Liver (tissue), 9 donors: Measurements from ENCODE around the gene RAD51AP2. TPM values are rescaled to one million over a fixed set of nuclear protein-coding genes. Genes with fewer than 3 reads are reported as not detected.
"Not testable (repeated sequence)": the region's sequence is repeated elsewhere in the genome, so short reads cannot be mapped to it uniquely, and the experiment has no call there.

ENCODE experiments used
- DNase-seq: peaks from one replicate; pipeline ENCODE4 v3.0.0-alpha.2; 2017; ENCODE audit warnings: low spot score
- H3K27ac ChIP-seq, 2 donors: one replicate each; pipeline ENCODE4 v1.7.0; 2013; ENCODE audit warnings: inconsistent platforms in 2 of 2, low read length in 2 of 2, control low read depth in 1 of 2, low read depth in 1 of 2, mild to moderate bottlenecking in 1 of 2
- H3K27me3 ChIP-seq, 4 donors: one replicate each; pipeline versions ENCODE4 v1.6.1 to v1.7.0; 2013; ENCODE audit warnings: low read length in 3 of 4, inconsistent platforms in 1 of 4, mild to moderate bottlenecking in 1 of 4, moderate library complexity in 1 of 4; ENCODE audit not compliant: control insufficient read depth in 4 of 4, insufficient read depth in 4 of 4
- H3K36me3 ChIP-seq, 4 donors: one replicate each; pipeline versions ENCODE4 v1.6.1 to v1.7.0; 2013; ENCODE audit warnings: low read length in 3 of 4, mild to moderate bottlenecking in 3 of 4, low read depth in 1 of 4, moderate library complexity in 1 of 4; ENCODE audit not compliant: control insufficient read depth in 4 of 4, insufficient read depth in 3 of 4
- H3K4me1 ChIP-seq, 4 donors: one replicate each; pipeline versions ENCODE4 v1.6.1 to v1.7.0; 2013; ENCODE audit warnings: low read length in 3 of 4, mild to moderate bottlenecking in 3 of 4, moderate library complexity in 1 of 4; ENCODE audit not compliant: control insufficient read depth in 4 of 4, insufficient read depth in 4 of 4
- H3K4me3 ChIP-seq, 3 donors: one replicate each; pipeline versions ENCODE4 v1.6.1 to v1.7.0; 2013; ENCODE audit warnings: low read length in 3 of 3, control low read depth in 1 of 3, low read depth in 1 of 3, mild to moderate bottlenecking in 1 of 3
- H3K9ac ChIP-seq, 2 donors: one replicate each; pipeline ENCODE4 v1.7.0; 2013; ENCODE audit warnings: low read length in 2 of 2, mild to moderate bottlenecking in 2 of 2, moderate library complexity in 2 of 2, control low read depth in 1 of 2, low read depth in 1 of 2
- H3K9me3 ChIP-seq, 4 donors: one replicate each; pipeline versions ENCODE4 v1.6.1 to v1.7.0; 2013; ENCODE audit warnings: low read length in 3 of 4; ENCODE audit not compliant: control insufficient read depth in 4 of 4
- CTCF ChIP-seq: fragments of 150-350 bp; IDR thresholded peaks from 2 replicates; pipeline ENCODE4 v1.5.1; 2017; ENCODE audit warnings: improper control_type of control experiment, low read depth, low read length; ENCODE audit not compliant: missing input control
- EGR1 ChIP-seq, 2 donors: IDR thresholded peaks; 2 replicates each; pipeline ENCODE4 v1.6.1; 2016 to 2018; ENCODE audit warnings: antibody characterized with exemption in 2 of 2, low read depth in 2 of 2
- FOXA1 ChIP-seq: IDR thresholded peaks from 2 replicates; pipeline ENCODE4 v1.6.1; 2016; ENCODE audit warnings: antibody characterized with exemption
- FOXA2 ChIP-seq: IDR thresholded peaks from 2 replicates; pipeline ENCODE4 v1.6.1; 2016; ENCODE audit warnings: antibody characterized with exemption
- GABPA ChIP-seq, 2 donors: IDR thresholded peaks in 1 of 2; conservative IDR thresholded peaks in 1 of 2; 2 replicates each; pipeline ENCODE4 v1.6.1; 2016; ENCODE audit warnings: antibody characterized with exemption in 2 of 2, mild to moderate bottlenecking in 1 of 2, moderate library complexity in 1 of 2
- HNF4A ChIP-seq, 2 donors: conservative IDR thresholded peaks; 2 replicates each; pipeline ENCODE4 v1.6.1; 2016; ENCODE audit warnings: antibody characterized with exemption in 2 of 2, mild to moderate bottlenecking in 2 of 2
- HNF4G ChIP-seq: IDR thresholded peaks from 2 replicates; pipeline ENCODE4 v1.6.1; 2016; ENCODE audit warnings: antibody characterized with exemption
- JUND ChIP-seq, 2 donors: IDR thresholded peaks; 2 replicates each; pipeline ENCODE4 v1.6.1; 2016; ENCODE audit warnings: antibody characterized with exemption in 2 of 2
- NR2F2 ChIP-seq: IDR thresholded peaks from 2 replicates; pipeline ENCODE4 v1.6.1; 2016; ENCODE audit warnings: antibody characterized with exemption
- RAD21 ChIP-seq, 2 donors: IDR thresholded peaks; 2 replicates each; pipeline ENCODE4 v1.6.1; 2016; ENCODE audit warnings: antibody characterized with exemption in 2 of 2, mild to moderate bottlenecking in 2 of 2
- RXRA ChIP-seq, 2 donors: IDR thresholded peaks; 2 replicates each; pipeline ENCODE4 v1.6.1; 2017 to 2018; ENCODE audit warnings: antibody characterized with exemption in 2 of 2, mild to moderate bottlenecking in 1 of 2
- SP1 ChIP-seq: IDR thresholded peaks from 2 replicates; pipeline ENCODE4 v1.6.1; 2018; ENCODE audit warnings: antibody characterized with exemption, mild to moderate bottlenecking
- TAF1 ChIP-seq: conservative IDR thresholded peaks from 2 replicates; pipeline ENCODE4 v1.6.1; 2016; ENCODE audit warnings: antibody characterized with exemption, mild to moderate bottlenecking
- YY1 ChIP-seq: IDR thresholded peaks from 2 replicates; pipeline ENCODE4 v1.6.1; 2016; ENCODE audit warnings: antibody characterized with exemption, mild to moderate bottlenecking
- ZBTB33 ChIP-seq: IDR thresholded peaks from 2 replicates; pipeline ENCODE4 v1.6.1; 2016; ENCODE audit warnings: antibody characterized with exemption
- WGBS: extraction: QIAGEN DNeasy Blood & Tissue Kit; methylation state at CpG from one replicate; pipeline ENCODE4 v1.1.7; 2013; 5-methylcytosine and 5-hydroxymethylcytosine counted together
- polyA plus RNA-seq, 2 donors: library from polyadenylated mRNA; stranded (reverse) in 1 of 2; unstranded in 1 of 2; fragments of 200-250 nt in 1 of 2; fragments of >200 nt in 1 of 2; fragmentation: Nextera tagmentation in 1 of 2; extraction: Ambion mirVana in 1 of 2; gene quantifications; one replicate each; pipeline versions ENCODE4 v1.2.1 to v1.2.3, GENCODE V29; 2013 to 2015
- total RNA-seq, 2 donors: library from RNA; depleted of rRNA; stranded (reverse); fragments of >200 nt; gene quantifications; one replicate each; pipeline ENCODE4 v1.2.3, GENCODE V29; 2014
- TF ChIP-seq, protein P1 (sequence below): IDR thresholded peaks from 2 replicates; pipeline ENCODE4 v1.6.1; 2016; ENCODE audit warnings: antibody characterized with exemption, mild to moderate bottlenecking
- TF ChIP-seq, protein P2 (sequence below): IDR thresholded peaks from 2 replicates; pipeline ENCODE4 v1.6.1; 2016; ENCODE audit warnings: antibody characterized with exemption
- TF ChIP-seq, protein P3 (sequence below): IDR thresholded peaks from 2 replicates; pipeline ENCODE4 v1.6.1; 2016; ENCODE audit warnings: antibody characterized with exemption
- donor health status: healthy.
- donor health status: healthy.
- donor health status: healthy.
- donor health status: healthy.
- donor health status: healthy.

Gene RAD51AP2
- total RNA-seq, result under 1 TPM; 0.14 to 0.25 TPM
- polyA plus RNA-seq, result under 1 TPM; 0.02 to 0.08 TPM

GRCh38 chr2:17518212-17519154 lies at the start of gene RAD51AP2:
Gene RAD51AP2, minus strand, starts transcription at chr2:17518440. Its CDS starts 25 bp downstream, at chr2:17518415.
- 3% methylated on average over 38 of the region's 38 CpGs for WGBS
- Histone ChIP-seq H3K27me3 (no peaks in the 10 kb centered on the region), H3K4me1 (peaks cover 0 to 5% (median 2%) of the 10 kb centered on the region in 4 donors), H3K9ac (peak within 1 kb of the TSS; percentile 80 to 91), H3K36me3 (no peaks in the 10 kb centered on the region), H3K9me3 (no peaks in the 10 kb centered on the region), H3K4me3 (peak within 1 kb of the TSS; percentile 45 to 67 (median 57)), H3K27ac (peak within 1 kb of the TSS; percentile 75 to 84)
- DNase-seq, result peak; percentile 89
- TF ChIP-seq, protein P1, sequence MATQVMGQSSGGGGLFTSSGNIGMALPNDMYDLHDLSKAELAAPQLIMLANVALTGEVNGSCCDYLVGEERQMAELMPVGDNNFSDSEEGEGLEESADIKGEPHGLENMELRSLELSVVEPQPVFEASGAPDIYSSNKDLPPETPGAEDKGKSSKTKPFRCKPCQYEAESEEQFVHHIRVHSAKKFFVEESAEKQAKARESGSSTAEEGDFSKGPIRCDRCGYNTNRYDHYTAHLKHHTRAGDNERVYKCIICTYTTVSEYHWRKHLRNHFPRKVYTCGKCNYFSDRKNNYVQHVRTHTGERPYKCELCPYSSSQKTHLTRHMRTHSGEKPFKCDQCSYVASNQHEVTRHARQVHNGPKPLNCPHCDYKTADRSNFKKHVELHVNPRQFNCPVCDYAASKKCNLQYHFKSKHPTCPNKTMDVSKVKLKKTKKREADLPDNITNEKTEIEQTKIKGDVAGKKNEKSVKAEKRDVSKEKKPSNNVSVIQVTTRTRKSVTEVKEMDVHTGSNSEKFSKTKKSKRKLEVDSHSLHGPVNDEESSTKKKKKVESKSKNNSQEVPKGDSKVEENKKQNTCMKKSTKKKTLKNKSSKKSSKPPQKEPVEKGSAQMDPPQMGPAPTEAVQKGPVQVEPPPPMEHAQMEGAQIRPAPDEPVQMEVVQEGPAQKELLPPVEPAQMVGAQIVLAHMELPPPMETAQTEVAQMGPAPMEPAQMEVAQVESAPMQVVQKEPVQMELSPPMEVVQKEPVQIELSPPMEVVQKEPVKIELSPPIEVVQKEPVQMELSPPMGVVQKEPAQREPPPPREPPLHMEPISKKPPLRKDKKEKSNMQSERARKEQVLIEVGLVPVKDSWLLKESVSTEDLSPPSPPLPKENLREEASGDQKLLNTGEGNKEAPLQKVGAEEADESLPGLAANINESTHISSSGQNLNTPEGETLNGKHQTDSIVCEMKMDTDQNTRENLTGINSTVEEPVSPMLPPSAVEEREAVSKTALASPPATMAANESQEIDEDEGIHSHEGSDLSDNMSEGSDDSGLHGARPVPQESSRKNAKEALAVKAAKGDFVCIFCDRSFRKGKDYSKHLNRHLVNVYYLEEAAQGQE, result peak; percentile 47
- TF ChIP-seq GABPA (IDR thresholded peaks at IDR 0.05 in 1 of 2, conservative IDR thresholded peaks at IDR 0.05 in 1 of 2), result no peak
- no peak for TF ChIP-seq YY1
- TF ChIP-seq FOXA2, result no peak
- TF ChIP-seq FOXA1, result no peak
- peak; percentile 69 for TF ChIP-seq TAF1
- TF ChIP-seq EGR1 (IDR thresholded peaks at IDR 0.05; ENCODE audit: low read depth in 2 of 2), result no peak
- no peak for TF ChIP-seq ZBTB33
- TF ChIP-seq CTCF, result no peak
- no peak for TF ChIP-seq JUND (IDR thresholded peaks at IDR 0.05)
- no peak for TF ChIP-seq RAD21 (IDR thresholded peaks at IDR 0.05)
- peak; percentile 100 for TF ChIP-seq SP1
- peak; percentile 35 to 76 for TF ChIP-seq RXRA (IDR thresholded peaks at IDR 0.05)
- TF ChIP-seq, protein P2, sequence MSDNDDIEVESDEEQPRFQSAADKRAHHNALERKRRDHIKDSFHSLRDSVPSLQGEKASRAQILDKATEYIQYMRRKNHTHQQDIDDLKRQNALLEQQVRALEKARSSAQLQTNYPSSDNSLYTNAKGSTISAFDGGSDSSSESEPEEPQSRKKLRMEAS, result no peak
- TF ChIP-seq, protein P3, sequence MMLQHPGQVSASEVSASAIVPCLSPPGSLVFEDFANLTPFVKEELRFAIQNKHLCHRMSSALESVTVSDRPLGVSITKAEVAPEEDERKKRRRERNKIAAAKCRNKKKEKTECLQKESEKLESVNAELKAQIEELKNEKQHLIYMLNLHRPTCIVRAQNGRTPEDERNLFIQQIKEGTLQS, result no peak
- TF ChIP-seq HNF4G, result no peak
- no peak for TF ChIP-seq NR2F2
- TF ChIP-seq HNF4A (conservative IDR thresholded peaks at IDR 0.05), result no peak

- H3K27ac ChIP-seq, H3K9me3 ChIP-seq, H3K4me3 ChIP-seq, H3K9ac ChIP-seq, H3K4me1 ChIP-seq, H3K36me3 ChIP-seq, DNase-seq, H3K27me3 ChIP-seq: not testable (repeated sequence)
- WGBS, result 93% methylated on average over 3 of the region's 3 CpGs
Observed at GRCh38 chr2:17565726-17566125, 47.5 kb upstream of the RAD51AP2 start.
